Posterior vena cava (tissue), 2 donors: ENCODE results near the gene FNDC3B. TPM values are rescaled to one million over a fixed set of nuclear protein-coding genes. Genes with fewer than 3 reads are reported as not detected.

Experiments
- DNase-seq: peaks from one replicate; pipeline ENCODE4 v3.0.0-alpha.2; 2020; ENCODE audit warnings: low spot score
- intact Hi-C, 2 donors: fragments of 100-400 bp; cut with DNase I; formaldehyde crosslinking; loops; one replicate each; pipeline versions ENCODE4 v1.14.1 to v1.14.2; 2022 to 2023
- total RNA-seq, 2 donors: library from RNA; stranded (reverse); fragmentation: NEBNext Ultra II Directional; extraction: Animal tissue kit (Norgen Biotek cat#: 25700); gene quantifications; one replicate each; pipeline ENCODE4 v1.2.1, GENCODE V29; 2021
- donor health status: DM: yes; HTN: yes; CAD: no.
- donor health status: DM: yes; HTN: yes; CAD: no.

Gene FNDC3B
- total RNA-seq, 2 donors from 2014 or later = 142 to 167 TPM

DNA sequence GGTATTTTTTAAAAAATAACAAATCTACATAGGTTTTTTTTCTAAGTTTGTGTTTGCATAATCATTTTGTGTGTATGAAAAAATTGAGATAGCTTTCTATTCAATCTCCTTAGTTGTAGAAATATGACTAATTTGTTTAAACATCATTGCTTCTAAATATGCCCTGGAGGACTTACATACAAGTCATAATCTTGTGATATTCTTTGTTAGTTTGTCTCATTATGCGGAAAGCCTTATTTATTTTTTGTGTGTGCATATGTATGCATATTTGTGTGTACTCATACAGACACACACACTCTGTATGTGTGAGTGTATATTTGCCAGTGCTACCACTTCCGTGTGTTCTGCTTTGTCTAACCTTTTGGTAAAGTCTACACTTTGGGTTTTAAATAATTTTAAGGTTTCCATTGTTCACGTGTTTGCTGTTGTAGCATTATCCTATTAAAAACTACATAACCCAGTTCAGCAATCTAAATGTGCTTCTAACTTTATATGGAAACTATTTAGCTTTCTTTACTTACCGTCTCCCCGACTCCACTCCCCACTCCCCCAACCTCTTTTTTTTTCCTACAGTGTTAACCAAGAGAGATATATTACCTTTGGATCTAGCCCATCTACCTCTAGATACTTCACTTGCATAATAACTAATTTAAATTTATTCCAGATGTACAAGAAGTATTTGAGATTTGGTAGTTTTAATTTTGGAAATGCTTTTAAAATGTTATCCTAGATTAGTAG lies 111.7 kb downstream of the FNDC3B start:
- DNase-seq = no peak
- intact Hi-C loops = no loop called here

DNA sequence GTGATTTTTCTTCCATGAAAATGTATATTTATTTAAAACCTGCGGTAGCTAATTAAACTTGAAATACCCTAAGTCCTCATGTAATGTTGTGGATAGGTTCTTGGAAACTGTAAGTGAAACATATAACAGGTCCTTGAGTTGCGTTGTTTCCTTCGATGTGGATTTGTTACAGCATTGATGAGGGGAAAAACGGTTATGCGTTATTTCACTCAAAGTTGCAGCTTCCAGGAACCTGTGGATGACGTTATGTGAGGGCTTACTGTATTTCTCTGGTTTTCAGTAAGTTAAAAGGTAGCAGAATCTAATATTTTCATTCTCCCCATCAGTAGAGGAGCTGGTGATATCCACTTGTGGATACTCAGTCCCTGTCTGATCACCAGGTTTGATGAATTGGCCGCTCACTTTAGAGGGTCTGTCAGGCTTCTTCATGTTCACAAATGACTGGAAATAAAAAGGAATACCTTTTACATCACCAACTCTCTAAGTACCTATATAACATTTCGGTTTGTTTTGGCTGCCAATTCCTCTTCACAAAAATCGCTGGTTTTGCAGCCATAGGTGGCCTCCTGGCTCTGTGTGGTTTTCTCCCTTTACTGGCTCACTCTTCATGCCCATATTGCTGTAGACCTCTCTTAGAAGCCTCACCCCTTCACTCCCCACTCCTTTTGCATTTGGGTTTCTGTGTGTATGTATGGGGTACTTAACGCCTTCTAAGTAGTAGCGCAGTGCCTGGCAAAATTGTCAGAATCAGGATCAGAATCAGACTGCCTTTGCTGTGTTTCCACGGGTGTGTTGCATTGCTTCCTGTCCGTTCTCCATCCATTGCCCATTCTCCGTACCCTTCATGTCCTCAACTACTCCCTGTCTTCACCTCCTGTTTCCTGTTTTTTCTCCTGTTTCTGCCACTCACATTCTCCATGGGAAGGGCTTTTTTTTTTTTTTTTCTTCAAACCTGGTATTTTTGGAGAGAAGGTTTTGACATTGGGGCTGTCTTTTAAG lies 112.6 kb downstream of the FNDC3B start:
- intact Hi-C loops = no loop called here
- DNase-seq = no peak

DNA sequence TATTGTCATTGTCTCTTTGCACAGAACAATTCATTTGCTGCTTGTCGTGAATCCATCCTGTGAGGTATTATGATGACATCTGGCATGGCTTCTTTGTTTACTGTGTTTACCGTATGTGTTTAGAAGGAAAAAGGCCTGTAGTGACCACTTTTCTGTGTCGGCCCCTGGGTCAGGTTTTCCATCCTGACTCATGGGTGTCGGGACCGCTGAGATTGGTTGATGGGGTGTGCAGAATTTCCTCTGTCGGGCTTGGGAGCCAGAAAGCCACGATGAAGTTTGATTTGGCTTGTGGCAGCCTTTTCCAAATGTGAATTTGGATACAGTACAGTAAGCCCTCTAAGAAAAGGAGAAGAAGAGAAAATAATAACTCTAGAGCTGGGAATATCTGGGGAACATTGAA lies 113.5 kb downstream of the FNDC3B start:
- peak; percentile 85 for DNase-seq
- intact Hi-C loops = no loop called here

DNA sequence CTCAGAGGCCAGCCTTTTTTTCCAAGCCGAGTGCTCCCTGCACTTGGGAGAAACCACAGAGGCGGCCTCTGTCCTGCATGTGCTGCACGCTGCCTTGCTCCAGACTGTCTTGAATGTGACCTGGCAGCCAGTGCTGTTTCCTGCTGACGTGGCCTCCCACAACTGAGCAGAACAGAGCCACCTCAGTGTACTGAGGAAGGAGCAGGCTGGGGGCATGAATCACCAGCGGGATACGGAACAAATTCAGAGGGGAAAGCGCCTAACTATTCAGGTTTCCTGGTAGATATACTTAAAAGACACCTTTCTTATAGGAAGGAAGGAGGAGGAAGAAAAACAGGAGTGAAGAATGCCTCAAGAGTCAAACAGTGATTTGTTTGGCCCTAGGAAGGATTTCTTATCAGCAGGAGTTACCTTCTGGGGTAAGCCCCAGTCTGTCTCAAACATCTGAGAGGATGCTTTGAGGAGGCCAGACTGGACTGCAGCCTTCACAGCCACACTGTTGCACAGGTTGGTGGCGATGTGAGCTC lies 114.0 kb downstream of the FNDC3B start:
- intact Hi-C loops = no loop called here
- DNase-seq = peak; percentile 97

DNA sequence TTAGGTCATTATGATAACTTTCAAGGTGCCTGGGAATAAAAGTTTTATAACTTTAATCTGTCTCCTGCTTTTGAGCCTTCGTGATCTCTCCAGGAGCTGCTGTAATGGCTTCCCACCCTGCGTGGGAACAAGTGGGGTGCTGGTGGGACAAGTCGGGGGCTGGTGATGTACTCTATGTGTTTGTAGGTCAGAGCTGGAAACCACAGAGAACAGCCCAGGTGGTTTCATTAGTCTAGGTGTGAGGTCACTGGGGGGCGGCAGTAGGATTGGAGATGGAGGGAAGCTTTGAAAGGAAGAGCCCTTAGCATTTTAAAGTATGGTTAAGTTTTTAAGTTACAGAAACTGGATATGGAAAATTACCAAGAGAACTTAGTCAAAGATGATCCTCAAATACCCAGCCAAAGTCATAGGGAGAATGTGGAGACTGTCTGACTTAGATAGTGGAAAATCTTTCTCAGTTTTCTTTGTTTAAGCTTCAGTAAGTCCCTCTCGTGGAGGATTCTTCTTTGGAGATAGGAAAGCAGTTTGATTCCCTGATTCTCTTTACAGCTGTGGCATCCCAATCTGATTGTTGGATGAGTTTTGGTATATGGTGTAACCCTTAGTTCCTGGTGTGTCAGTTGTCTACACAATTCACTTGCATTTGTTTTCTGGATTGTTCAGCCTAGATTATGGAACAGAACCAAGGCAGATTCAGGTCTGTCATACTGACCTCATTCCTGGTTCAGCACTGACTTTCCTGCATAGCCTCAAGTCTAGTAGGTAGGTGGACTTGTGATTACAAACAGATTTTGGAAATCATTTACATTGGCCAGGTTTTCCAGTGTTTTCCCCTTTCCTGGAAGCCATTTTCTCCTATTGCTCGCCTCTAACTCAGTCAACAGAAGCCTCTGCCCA lies 115.6 kb downstream of the FNDC3B start:
- intact Hi-C loops = no loop called here
- DNase-seq = no peak

DNA sequence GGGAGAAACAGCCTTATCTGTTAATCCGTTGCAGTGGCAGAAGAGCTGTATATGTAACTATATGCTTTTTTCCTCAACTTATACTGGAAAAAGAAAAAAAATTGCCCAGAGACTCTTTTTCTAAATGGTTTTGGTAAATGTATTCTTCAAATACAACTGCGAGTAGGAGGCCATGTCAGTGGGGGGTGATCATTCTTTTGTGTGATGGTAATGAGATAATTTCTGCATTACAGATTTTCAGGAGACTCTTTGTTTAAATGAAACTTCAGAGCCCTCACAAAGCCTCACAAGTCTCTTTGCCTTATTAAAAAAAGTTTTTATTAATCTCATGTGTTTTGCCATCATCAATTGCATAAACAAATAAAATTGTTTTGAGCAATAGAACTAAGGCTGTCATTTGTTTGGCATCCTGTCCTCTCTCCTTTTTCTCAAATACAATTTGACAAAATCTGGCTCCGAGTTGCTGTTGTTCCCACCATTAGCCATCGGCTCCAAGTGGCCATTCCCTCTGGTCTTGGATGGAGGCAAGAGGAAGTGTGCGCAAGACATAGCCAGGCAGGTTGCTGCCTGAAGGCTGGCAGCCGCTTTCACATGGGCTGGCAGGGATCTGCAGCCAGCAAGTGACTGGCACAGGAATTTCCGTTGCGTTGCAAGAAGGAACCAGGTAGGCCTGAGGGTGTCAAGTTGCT lies 116.7 kb downstream of the FNDC3B start:
- no peak for DNase-seq
- intact Hi-C loops = no loop called here

DNA sequence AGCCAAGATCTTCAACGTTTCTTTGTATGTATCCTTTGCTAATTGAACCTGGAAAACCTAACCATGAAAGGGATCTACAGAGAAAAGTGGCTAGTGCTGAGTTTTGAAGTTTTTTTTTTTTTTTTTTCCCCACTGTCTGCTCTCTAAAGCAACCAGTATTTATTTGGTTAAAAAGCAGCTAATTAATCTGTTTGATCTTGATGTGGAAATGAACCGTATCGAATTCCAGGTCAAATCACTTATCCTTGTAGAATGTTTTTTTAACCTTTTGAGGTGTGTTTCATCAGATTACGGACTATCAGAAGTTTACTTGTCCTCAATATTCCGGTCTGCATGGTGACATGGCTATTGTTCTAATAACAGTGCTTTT lies 117.2 kb downstream of the FNDC3B start:
- DNase-seq = no peak
- intact Hi-C loops = no loop called here

DNA sequence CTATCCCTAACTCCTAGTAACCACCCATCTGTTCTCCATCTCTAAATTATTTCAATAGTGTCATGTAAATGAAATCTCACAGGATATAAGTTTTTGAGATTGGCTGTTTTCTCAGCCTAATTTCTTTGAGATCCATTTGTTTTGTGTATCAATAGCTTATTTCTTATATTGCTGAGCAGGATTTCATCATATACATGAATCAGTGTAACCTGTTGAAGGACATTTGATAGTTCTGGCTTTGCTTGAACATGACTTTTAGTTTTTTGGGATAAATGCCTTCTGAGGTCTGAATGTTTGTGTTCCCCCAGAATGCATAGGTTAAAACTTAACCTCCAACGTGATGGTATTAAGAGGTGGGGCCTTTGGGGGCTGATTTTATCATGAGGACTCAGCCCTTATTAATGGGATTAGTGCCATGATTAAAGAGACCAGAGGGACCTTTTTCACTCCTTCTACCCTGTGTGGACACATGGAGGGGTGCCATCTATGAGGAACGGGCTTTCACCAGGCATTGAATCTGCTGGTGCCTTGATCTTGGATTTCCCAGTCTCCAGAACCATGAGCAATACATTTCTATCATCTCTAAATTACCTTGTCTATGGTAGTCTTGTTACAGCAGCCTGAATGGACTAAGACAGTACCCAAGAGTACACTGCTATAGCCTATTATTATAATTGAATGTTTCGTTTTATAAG lies 118.3 kb downstream of the FNDC3B start:
- DNase-seq = no peak
- intact Hi-C loops = no loop called here

DNA sequence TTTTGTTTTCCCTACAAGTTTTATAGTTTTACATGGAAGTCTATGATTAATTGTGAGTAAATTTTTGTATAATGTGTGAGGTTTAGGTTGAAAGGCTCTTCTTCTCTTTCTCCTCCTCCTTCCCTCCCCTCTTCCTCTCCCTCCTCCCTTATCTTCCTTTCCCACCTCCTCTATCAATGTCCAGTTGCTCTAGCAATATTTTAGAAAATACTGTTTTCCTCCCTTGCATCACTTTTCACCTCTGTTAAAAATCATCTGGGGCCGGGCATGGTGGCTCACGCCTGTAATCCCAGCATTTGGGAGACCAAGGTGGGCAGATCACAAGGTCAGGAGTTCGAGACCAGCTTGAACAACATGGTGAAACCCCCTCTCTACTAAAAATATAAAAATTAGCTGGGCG lies 119.4 kb downstream of the FNDC3B start:
- intact Hi-C loops = no loop called here
- DNase-seq = no peak

DNA sequence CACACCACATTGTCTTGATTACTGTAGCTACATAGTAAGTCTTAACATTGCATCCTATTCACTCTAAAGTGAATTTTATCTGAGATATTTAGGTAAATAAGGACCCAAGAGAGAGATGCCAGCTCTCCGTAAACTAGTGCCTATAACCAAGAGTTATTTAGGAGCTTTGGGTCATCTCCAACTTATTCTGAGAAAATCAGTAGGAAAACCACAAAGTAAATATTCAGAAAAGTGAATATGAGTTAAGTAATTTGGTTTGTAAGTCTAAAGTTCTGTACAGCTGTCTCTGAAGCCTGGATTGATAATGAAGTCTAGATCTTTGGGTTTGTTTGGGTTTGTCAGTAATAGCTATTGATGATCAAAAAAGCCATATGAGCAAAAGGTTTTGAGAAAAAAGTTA lies 120.0 kb downstream of the FNDC3B start:
- no peak for DNase-seq
- intact Hi-C loops = no loop called here

DNA sequence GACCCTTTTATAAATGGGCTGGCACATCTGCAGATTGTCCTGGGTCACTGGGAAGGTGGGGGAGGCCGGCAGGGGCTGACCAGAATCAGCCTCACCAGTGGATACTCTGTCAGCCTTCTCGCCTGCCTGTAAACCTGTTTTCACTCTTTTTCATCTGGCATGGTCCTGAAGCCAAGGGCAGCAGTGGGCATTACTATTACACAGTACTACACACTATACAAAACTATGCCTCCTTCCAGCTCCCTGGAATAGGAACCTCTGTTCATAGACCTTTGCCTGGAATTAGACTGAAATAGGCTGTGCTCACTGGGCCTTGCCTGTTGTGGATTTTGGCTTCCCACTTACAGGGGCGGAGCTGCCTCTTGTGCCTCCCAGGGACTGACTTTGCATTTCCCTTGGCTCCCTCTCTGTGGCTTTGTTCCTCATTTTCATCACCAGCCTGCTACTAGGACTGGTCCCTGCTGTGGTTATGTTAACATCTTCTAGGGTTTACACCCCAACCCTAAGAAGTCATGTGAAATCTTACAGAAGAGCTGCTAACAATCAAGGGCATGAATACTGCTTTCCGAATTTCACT lies 120.7 kb downstream of the FNDC3B start:
- DNase-seq = peak; percentile 87

DNA sequence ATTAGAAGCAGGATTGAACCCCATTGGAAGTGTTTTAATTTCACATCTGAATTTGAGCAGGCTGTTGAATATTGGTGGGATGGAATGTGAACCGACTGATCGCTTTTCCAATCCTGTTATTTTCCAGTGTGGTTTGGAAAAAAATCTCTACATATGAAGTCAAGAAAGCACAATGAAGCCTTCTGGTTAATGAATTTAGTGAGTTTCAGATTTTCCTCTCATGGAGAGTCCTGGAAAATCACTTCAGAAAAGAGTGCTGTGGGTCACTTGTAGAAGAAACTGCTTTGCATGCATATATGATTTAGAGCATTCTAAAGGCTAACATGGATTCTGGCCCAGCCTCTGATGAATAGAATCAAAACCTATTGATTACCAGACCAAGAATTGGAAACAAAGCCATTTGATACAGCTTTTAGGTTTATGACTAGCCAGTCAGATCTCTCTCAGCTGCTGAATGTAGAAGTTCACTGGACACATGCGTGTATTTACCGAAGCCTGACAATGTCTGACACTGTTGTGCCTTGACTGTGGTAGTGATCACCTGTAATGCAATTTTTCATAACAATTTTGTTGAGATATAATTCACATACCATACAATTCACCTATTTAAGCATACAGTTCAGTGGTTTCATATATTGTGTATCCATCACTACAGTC lies 121.9 kb downstream of the FNDC3B start:
- DNase-seq = no peak
- intact Hi-C loops = no loop called here

More for the DNA sequence above, 120.7 kb downstream of the FNDC3B start:
- intact Hi-C loops = no loop called here

DNA sequence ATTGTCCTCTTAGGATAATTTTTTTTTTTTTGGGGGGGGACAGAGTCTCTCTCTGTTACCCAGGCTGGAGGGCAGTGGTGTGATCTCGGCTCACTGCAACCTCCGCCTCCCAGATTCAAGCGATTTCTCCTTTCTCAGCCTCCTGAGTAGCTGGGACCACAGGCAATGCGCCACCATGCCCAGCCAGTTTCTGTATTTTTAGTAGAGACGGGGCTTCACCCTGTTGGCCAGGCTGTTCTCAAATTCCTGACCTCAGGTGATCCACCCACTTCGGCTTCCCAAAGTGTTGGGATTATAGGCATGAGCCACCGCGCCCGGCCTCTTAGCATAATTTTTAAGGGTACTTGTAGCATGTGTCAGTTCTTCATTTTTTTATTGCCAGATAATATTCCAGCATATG lies 122.6 kb downstream of the FNDC3B start:
- no peak for DNase-seq
- intact Hi-C loops = no loop called here

DNA sequence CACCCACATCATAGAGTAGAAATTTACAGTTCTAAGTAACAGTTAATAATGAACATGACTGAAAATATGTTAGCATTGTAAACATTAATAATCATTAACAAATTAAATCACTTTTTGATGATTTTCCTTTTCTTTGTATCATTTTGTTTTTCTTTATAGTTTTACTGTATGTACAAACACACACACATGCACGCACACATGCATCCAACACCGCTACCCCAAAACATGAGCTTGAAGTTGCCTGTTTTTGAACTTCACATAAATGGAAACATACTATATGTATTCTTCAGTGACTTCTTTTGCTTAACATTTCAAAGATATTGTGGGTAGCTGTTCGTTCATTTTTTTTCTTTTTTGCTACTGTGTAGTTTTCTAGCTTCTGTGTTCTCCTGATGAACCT lies 123.9 kb downstream of the FNDC3B start:
- DNase-seq = no peak
- intact Hi-C loops = no loop called here

DNA sequence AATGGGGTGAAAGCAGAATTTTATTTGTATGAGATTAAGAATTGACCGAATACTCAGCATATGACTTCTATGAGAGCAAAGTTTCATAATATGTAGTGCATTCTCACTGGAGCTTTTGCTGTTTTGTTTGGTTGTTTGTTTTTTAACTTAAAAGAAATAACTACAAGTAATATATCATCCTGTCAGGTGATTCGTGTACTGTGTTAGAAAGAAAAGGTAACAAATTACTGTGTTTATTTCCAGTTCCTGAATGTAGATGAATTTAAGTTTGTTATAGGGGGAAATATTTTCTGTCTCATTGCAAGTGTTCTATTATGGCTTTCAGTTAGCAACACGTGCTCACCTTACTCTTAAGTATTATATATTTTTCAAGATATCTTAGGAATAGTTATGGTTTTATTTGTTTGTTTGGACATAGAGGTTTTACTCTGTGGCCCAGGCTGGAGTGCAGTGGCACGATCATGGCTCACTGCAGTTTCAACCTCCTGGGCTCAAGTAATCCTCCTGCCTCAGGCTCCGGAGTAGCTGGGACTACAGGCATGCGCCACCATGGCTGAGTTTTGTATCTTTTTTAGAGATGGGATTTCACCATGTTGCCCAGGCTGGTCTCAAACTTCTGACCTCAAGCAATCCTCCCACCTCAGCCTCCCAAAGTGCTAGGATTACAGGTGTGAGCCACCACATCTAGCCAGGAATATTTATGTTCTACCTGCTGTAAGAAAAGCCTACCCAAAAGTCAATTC lies 125.4 kb downstream of the FNDC3B start:
- no peak for DNase-seq
- intact Hi-C loops = no loop called here

DNA sequence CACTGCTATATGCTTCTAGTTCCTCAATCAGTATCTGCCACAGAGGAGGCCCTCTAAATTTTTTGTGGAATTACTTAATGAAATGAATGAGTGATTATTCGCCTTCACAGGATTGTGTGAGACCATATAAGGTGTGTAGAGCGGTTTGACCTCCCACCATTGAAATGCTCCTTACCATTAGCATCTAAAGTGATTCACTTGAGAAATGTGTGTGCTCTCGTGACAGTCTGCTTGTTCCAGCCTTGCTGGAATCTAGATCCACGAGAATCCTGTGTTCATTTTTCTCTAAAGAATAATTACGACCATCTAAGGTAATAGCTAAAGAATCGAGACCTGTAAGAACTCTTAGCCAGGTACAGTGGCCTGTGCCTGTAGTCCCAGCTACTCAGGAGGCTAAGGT lies 126.9 kb downstream of the FNDC3B start:
- intact Hi-C loops = no loop called here
- DNase-seq = no peak

DNA sequence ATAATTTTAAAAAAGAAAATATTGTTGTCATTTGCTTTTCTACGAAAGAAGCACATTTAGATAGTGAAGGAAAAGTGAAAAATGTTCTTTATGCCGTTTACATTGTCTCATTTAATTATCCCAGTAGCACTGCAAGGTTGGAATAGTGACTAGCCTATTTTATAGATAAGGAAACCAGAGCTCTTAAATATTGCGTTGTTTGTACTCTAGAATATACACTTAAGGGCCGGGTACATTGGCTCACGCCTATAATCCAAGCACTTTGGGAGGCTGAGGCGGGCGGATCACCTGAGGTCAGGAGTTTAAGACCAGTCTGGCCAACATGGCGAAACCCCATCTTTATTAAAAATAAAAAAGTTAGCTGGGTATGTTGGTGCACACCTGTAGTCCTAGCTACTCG lies 127.5 kb downstream of the FNDC3B start:
- intact Hi-C loops = no loop called here
- no peak for DNase-seq
